ENCODE data around the gene NEB.

Gene NEB

DNA sequence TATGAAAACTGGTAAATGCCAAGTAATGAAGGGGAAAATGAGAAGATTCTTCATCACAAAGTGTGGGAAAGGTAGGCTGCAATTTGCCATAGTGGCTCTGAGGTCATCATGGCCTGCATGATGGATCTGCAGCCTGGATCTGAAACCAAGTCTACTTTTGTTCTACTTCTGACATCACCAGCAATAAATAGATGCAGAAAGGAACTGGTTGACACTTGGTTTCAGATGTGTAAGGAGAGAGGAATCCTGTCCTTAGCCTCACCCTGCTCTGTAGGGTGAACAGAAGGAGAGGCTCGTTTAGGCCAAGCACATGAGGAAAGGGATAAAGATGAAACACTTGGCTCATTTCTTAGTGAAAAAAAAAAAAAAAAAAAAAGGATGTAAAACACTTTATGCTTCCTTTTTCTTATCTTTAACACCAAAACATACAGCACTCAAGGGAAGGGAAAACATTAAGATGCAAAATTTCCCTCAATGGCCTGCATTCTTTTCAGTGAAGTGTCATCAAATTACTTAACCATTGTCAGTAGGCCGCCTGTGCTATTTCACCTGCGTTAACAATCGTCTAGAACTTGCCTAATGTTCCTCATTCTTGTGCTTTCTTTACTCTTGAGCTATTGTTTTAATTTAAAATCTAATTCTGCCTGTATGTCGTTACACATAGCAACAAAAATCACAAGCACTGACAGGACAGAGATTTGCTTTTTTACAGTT lies 3.9 kb downstream of the NEB start:
- no peak overlapping the region for H3K4me3 ChIP-seq (ENCODE audit: low read length)
- TF ChIP-seq CTCF (conservative IDR thresholded peaks at IDR 0.05; ENCODE audit: low read depth, low read length), result no peak
- DNase-seq (ENCODE audit: low read depth), result no peak

DNA sequence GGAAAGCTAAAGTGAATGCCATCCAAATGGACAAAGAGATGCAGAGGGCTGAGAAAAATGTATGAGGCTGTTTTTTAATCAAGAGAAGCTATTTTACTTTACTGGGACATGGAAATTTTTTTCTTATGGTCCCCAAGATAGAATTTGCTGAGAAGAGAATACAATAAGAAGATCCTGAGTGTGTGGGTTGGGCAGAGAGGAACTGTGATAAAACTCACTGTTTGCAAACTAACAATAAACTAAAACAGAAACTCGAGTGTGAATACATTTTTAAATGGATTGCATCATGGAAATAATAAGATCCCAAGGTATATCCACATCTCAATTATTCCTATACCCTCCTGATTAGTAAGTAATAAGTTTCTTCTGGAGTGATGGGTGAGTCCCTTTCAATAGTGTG lies 4.4 kb downstream of the NEB start:
- no peak for TF ChIP-seq CTCF (conservative IDR thresholded peaks at IDR 0.05; ENCODE audit: low read depth, low read length)
- no peak overlapping the region for H3K4me3 ChIP-seq (ENCODE audit: low read length)
- no peak for DNase-seq (ENCODE audit: low read depth)

GRCh38 chr2:151729415-151729811 lies 4.9 kb downstream of the NEB start:
- no peak for TF ChIP-seq CTCF (conservative IDR thresholded peaks at IDR 0.05; ENCODE audit: low read depth, low read length)
- DNase-seq (ENCODE audit: low read depth), result no peak
- no peak overlapping the region for H3K4me3 ChIP-seq (ENCODE audit: low read length)

GRCh38 chr2:151728804-151729414 lies 5.4 kb downstream of the NEB start:
- no peak for DNase-seq (ENCODE audit: low read depth)
- TF ChIP-seq CTCF (conservative IDR thresholded peaks at IDR 0.05; ENCODE audit: low read depth, low read length), result no peak

GRCh38 chr2:151727593-151728552 lies 6.4 kb downstream of the NEB start:
- TF ChIP-seq CTCF (conservative IDR thresholded peaks at IDR 0.05; ENCODE audit: low read depth, low read length), result no peak

More at GRCh38 chr2:151728804-151729414, 5.4 kb downstream of the NEB start:
- no peak overlapping the region for H3K4me3 ChIP-seq (ENCODE audit: low read length)

DNA sequence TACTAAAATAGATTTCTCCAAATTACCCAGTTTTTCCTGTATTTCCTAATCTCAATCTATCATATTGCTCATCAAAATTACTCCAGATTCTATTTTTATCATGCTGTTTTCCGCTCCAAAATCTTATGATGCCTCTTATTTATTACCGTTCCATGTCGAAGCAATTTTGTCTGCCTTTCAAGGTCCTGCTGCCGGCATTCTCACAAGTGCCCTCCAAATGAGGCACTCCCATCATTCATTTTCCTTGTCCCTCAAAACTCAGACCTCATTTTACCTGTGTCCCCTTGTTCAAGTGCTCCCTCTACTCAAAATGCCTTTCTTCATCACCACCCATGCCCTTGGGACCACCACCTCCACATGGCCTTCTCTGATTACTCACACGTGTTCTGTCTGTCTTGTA lies 13.1 kb downstream of the NEB start:
- DNase-seq (ENCODE audit: low read depth), result no peak
- no peak overlapping the region for H3K4me3 ChIP-seq (ENCODE audit: low read length)
- TF ChIP-seq CTCF (conservative IDR thresholded peaks at IDR 0.05; ENCODE audit: low read depth, low read length), result no peak

More at GRCh38 chr2:151727593-151728552, 6.4 kb downstream of the NEB start:
- no peak overlapping the region for H3K4me3 ChIP-seq (ENCODE audit: low read length)
- no peak for DNase-seq (ENCODE audit: low read depth)
